Spinal cord (tissue), 10 donors: ENCODE results near the gene SPPL2C. TPM values are rescaled to one million over a fixed set of nuclear protein-coding genes. Genes with fewer than 3 reads are reported as not detected.

Experiments
- DNase-seq, 6 donors: peaks; one replicate each; pipeline versions ENCODE4 v3.0.0 to v3.0.0-alpha.2; 2013 to 2015; ENCODE audit warnings: low spot score in 6 of 6, low read depth in 4 of 6
- H3K27ac ChIP-seq: one replicate; pipeline ENCODE4 v1.5.1; 2013; ENCODE audit warnings: low read depth, low read length, control low read depth
- H3K27me3 ChIP-seq: one replicate; pipeline ENCODE4 v1.6.1; 2013; ENCODE audit warnings: low read length; ENCODE audit not compliant: control insufficient read depth, insufficient read depth
- H3K36me3 ChIP-seq: one replicate; pipeline ENCODE4 v1.6.1; 2013; ENCODE audit warnings: low read length; ENCODE audit not compliant: control insufficient read depth, insufficient read depth
- H3K4me1 ChIP-seq: one replicate; pipeline ENCODE4 v1.6.1; 2013; ENCODE audit warnings: low read length; ENCODE audit not compliant: control insufficient read depth, insufficient read depth
- H3K4me3 ChIP-seq: one replicate; pipeline ENCODE4 v1.5.1; 2013; ENCODE audit warnings: low read depth, low read length, control low read depth
- H3K9me3 ChIP-seq: one replicate; pipeline ENCODE4 v1.6.1; 2013; ENCODE audit warnings: low read length; ENCODE audit not compliant: control insufficient read depth, insufficient read depth
- WGBS: methylation state at CpG from one replicate; pipeline ENCODE4 v1.1.5; 2013; ENCODE audit warnings: missing lambda C conversion rate; ENCODE audit not compliant: insufficient coverage; 5-methylcytosine and 5-hydroxymethylcytosine counted together
- polyA plus RNA-seq, 2 donors: library from polyadenylated mRNA; unstranded; fragments of 120-200 nt; gene quantifications; one replicate each; pipeline ENCODE4 v1.2.1, GENCODE V29; 2013; ENCODE audit not compliant: insufficient read length in 2 of 2
- total RNA-seq, 2 donors: library from RNA; depleted of rRNA in 1 of 2; stranded (reverse); fragments of 120-200 nt in 1 of 2; fragments of >200 nt in 1 of 2; gene quantifications; one replicate each; pipeline versions ENCODE4 v1.2.3 to v1.2.4, GENCODE V29; 2013 to 2014
- donor health status: healthy.

SPPL2C gene
- total and polyA plus RNA-seq, 4 donors = 0.10 to 0.38 (median 0.19) TPM; not detected in 1

DNA sequence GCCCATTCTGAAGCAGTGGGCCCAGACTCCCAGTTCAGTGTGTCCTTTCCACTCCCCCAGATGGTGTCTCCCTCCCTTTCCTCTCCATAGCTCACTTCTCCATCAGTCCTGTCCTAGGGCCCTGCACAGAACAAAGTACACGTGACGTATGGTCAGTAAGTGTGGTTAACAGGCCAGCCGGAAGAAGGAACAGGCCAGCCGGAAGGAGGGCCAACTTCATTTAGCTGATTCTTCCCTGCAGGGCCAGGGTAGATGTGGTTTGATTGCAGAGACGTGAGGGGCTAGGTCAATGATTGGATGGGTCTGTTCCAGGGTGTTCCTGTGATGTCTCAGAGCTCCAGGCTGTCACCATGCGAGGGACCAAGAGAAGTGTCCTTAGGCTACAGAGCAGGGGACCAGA is 28.9 kb upstream of the SPPL2C start:
- no peak overlapping the region for H3K27ac ChIP-seq
- no peak for DNase-seq
- peaks cover 32% of the 10 kb centered on the region for H3K4me1 ChIP-seq
- peaks cover 6% of the 10 kb centered on the region for H3K36me3 ChIP-seq
- H3K4me3 ChIP-seq = no peak overlapping the region
- 80% methylated on average over 6 of the region's 6 CpGs for WGBS
- no peaks in the 10 kb centered on the region for H3K9me3 ChIP-seq
- H3K27me3 ChIP-seq = no peaks in the 10 kb centered on the region

DNA sequence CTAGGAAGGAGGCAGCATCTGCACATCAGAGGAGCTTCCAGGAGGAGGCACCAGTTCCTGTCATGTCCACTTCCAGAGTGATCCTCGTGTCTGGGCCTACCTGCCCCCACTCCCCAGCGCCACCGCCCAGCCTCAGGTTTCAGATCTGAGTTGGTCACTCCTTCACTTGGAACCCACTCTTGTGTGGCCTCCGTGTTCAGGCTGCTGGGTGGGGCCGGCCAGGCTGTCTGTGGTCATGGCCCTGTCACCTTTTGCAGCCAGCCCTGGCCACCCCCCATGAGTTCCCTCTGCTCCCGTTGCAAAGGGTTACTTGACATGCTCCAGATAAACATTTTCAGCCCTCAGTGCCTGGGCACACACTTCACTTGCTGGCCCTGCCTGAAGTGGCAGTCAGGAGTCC is 26.6 kb upstream of the SPPL2C start:
- no peaks in the 10 kb centered on the region for H3K9me3 ChIP-seq
- H3K27me3 ChIP-seq = no peaks in the 10 kb centered on the region
- H3K4me3 ChIP-seq = no peak overlapping the region
- peaks cover 26% of the 10 kb centered on the region for H3K4me1 ChIP-seq
- DNase-seq = no peak
- peaks cover 7% of the 10 kb centered on the region for H3K36me3 ChIP-seq
- H3K27ac ChIP-seq = no peak overlapping the region
- WGBS = 76% methylated on average over 6 of the region's 6 CpGs

DNA sequence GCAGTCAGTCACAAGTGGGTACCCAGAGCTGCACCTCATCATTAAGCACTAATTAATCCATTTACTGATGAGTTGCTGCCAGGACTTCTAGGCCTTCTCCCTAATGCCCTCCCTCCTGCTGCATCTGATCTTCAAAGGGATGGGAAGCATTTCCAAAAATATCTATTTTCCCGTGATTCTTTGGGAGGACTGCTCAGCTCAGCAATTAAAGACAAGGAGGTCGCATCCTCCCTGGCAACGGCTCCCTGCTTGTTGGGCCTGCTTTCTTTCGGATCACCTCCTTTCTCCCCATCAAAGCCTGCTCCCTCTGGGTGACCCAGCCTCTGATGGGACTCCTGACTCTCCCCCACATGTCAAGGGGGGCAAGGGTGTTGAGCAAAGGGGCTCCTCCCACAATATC is 26.0 kb upstream of the SPPL2C start:
- WGBS = 78% methylated on average over 3 of the region's 4 CpGs
- no peak overlapping the region for H3K4me3 ChIP-seq
- H3K36me3 ChIP-seq = peaks cover 7% of the 10 kb centered on the region
- no peaks in the 10 kb centered on the region for H3K9me3 ChIP-seq
- H3K27me3 ChIP-seq = no peaks in the 10 kb centered on the region
- no peak overlapping the region for H3K27ac ChIP-seq
- peaks cover 20% of the 10 kb centered on the region for H3K4me1 ChIP-seq
- no peak for DNase-seq

DNA sequence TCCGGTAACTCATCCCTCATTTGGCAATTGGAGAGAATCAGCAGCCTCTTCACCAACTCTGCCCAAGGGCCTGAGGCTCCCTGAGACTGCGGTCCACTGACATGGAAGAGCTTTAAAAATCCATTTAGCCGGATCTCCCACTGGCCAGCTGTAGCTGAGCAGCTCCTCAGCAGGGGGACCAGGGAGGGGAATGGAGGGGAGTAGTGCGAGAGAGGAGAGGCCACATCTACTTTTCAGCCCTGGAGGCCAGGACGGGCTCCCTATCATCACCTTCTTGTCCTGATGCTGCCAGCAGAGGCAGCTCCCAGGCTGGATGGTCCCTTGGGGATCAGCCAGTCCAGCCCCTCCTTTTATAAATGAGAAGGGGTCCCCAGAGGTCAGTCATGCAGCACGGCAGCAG is 25.0 kb upstream of the SPPL2C start:
- H3K9me3 ChIP-seq = no peaks in the 10 kb centered on the region
- DNase-seq = no peak
- peaks cover 7% of the 10 kb centered on the region for H3K36me3 ChIP-seq
- peaks cover 19% of the 10 kb centered on the region for H3K4me1 ChIP-seq
- no peaks in the 10 kb centered on the region for H3K27me3 ChIP-seq
- no peak overlapping the region for H3K27ac ChIP-seq
- 74% methylated on average over 5 of the region's 6 CpGs for WGBS
- no peak overlapping the region for H3K4me3 ChIP-seq

DNA sequence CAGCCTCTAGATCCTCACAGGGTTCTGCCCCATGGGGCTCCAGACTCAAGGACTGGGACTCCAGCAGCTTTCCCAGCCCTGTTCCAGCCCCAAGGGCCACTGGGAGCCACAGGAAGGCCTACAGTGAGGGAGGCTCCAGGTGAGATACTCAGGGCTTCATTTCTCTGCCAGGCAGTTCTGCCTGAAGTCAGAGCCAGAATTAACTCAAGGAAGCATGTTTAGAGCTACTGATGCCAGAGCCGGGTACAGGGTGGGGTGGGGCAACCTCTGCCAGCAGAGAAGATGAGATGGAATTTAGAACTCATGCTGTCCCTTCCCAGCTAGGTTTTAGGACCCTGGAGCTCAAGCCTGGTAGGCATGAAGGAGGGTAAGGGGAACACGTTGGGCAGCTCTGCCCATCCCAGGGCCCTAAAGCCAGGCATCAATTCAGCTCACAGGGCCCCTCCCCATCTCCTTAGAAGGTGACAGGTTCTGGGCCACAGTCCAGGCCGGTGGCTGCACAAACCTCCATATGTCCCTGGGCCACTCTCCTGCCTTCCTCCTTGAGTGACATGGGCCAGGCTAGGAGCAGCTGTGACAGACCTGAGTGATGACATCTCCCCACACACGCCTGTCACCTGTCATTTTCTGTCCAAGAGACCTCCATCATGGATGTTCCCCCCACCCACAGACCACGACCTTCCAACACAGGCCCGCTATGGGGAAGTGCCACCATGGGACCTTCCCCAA is 24.5 kb upstream of the SPPL2C start:
- WGBS = 86% methylated on average over 6 of the region's 6 CpGs
- Histone ChIP-seq H3K27me3 (no peaks in the 10 kb centered on the region), H3K4me1 (peaks cover 18% of the 10 kb centered on the region), H3K4me3 (no peak overlapping the region), H3K9me3 (no peaks in the 10 kb centered on the region), H3K27ac (no peak overlapping the region), H3K36me3 (peaks cover 6% of the 10 kb centered on the region)
- peak in 1 of 6 donors; percentile 40 for DNase-seq

DNA sequence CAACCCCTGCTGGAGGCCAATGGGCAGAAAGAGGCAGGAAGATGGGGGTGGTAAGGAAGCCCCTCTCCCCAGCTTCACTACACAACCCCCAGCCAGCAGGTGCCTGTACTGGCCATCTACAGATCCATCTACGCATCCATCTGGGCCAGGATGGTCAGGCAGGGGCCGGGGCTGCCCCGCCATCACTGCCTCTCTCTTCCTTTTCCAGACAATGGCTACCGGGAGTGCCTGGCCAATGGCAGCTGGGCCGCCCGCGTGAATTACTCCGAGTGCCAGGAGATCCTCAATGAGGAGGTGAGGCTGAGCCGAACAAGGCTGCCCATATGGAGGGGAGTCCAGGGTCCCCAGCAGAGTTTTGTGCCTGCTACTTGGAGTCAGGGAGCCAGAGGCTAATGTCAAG is 23.5 kb upstream of the SPPL2C start:
- H3K4me1 ChIP-seq = peaks cover 17% of the 10 kb centered on the region
- no peak overlapping the region for H3K27ac ChIP-seq
- H3K27me3 ChIP-seq = no peaks in the 10 kb centered on the region
- H3K4me3 ChIP-seq = no peak overlapping the region
- H3K36me3 ChIP-seq = peaks cover 6% of the 10 kb centered on the region
- DNase-seq = no peak
- H3K9me3 ChIP-seq = no peaks in the 10 kb centered on the region
- 90% methylated on average over 9 of the region's 9 CpGs for WGBS

DNA sequence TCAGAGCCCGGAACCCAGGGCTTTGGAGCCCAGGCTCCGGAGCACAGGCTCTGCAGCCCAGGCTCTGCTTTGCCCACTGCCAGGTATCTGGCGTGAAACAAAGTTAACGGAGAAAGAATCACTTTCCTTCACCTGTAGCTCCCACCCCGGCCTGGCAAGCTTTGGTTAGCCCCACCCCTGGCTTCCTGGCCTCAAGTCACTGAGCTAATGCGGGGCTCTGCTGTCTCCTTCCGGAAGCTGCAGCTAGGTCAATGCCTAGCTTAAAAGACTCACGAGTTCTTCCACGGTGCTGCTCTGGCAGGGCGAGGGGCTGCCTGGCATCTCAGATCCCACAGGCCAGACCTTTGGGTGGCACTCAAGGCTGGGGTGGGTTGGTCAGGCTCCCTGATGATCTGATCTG is 21.1 kb upstream of the SPPL2C start:
- H3K9me3 ChIP-seq = no peaks in the 10 kb centered on the region
- 88% methylated on average over 10 of the region's 10 CpGs for WGBS
- peaks cover 29% of the 10 kb centered on the region for H3K4me1 ChIP-seq
- no peak for DNase-seq
- H3K4me3 ChIP-seq = no peak overlapping the region
- H3K27me3 ChIP-seq = no peaks in the 10 kb centered on the region
- no peak overlapping the region for H3K27ac ChIP-seq
- peaks cover 6% of the 10 kb centered on the region for H3K36me3 ChIP-seq

DNA sequence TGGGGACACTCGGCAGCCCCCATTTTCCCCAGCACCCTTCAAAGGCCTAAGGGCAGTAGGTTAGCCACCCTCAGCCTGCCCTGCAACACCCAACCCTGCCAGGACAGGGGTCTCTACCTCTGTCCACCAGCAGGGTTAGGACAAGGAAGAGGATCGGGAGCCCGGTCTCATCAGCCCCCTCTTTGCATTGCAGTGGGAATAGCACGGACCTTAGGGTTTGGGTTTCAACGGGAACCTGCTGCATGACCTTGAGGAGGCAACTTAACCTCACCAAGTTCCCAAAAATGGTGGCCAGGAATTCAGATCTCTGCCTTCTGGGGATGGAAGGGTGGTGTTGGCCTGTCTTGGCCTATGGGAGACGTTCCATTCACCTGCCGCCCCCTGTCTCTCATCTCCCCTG is 20.2 kb upstream of the SPPL2C start:
- no peaks in the 10 kb centered on the region for H3K27me3 ChIP-seq
- H3K4me1 ChIP-seq = peaks cover 25% of the 10 kb centered on the region
- no peak for DNase-seq
- no peak overlapping the region for H3K27ac ChIP-seq
- H3K36me3 ChIP-seq = peaks cover 6% of the 10 kb centered on the region
- no peak overlapping the region for H3K4me3 ChIP-seq
- no peaks in the 10 kb centered on the region for H3K9me3 ChIP-seq
- WGBS = 70% methylated on average over 5 of the region's 7 CpGs

DNA sequence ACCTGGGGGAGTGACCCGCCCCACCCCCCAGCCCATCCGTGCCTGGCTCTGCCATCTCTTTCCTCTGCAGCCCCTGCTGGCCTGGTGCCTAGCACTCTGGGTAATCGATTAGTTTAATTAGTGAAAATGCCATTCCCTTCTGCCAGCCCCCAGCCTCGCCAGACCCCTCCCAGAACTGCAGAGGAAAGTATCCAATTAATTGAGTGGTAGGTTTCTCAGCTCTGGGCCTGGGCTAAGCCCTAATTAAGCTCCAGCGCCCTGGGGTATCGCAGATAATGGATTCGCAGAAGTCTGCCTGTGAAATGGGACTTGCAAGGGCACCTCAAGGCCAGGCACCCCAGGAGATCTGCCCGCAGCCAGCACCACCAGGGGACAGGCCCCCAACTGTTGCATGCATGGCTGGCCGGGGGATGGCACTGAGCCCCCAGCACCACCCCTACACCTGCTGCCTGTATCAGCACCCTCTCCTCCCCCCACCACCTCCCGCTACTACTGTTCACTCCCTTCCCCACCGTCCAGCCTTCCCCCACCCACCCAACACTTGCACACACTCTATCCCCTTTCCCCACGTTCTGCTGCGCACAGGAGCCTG is 19.7 kb upstream of the SPPL2C start:
- peaks cover 7% of the 10 kb centered on the region for H3K36me3 ChIP-seq
- WGBS = 75% methylated on average over 7 of the region's 13 CpGs
- no peaks in the 10 kb centered on the region for H3K9me3 ChIP-seq
- H3K4me1 ChIP-seq = peaks cover 25% of the 10 kb centered on the region
- peak in 1 of 6 donors; percentile 70 for DNase-seq
- no peak overlapping the region for H3K4me3 ChIP-seq
- H3K27ac ChIP-seq = no peak overlapping the region
- H3K27me3 ChIP-seq = no peaks in the 10 kb centered on the region

DNA sequence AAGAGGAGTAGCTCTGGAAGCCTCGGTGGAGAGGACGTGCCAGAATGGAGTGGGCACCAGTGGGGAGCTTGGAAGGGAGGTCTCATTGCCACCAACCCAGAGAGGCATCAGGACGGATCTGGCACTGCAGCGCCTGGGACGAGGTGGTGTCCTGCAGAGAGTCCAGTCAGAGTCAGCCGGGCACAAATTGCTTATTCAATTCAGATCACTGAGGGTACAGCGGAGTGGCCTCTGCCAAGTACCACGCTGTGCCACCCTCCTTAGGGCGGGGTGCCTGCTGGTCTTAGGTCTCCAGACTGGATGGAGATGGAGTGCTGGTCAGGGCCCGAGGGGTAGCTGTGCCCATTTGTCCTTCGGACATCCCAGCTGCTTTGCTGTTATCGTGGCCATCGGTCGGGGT is 18.9 kb upstream of the SPPL2C start:
- H3K27ac ChIP-seq = no peak overlapping the region
- H3K9me3 ChIP-seq = no peaks in the 10 kb centered on the region
- WGBS = 87% methylated on average over 14 of the region's 14 CpGs
- peaks cover 14% of the 10 kb centered on the region for H3K36me3 ChIP-seq
- no peak overlapping the region for H3K4me3 ChIP-seq
- peaks cover 25% of the 10 kb centered on the region for H3K4me1 ChIP-seq
- no peak for DNase-seq
- no peaks in the 10 kb centered on the region for H3K27me3 ChIP-seq
